Activated CD8-positive, alpha-beta memory T cell treated with anti-CD3 and anti-CD28 coated beads, Interleukin-2, amount 50 U/mL, for 24 hours (primary cell): ENCODE measurements around the gene NDUFV3.
A peak's percentile ranks its signal among the peaks of the same experiment; 100 is the strongest.
"Not testable (repeated sequence)": the region's sequence is repeated elsewhere in the genome, so short reads cannot be mapped to it uniquely, and the experiment has no call there.

Source experiments
- DNase-seq: peaks from one replicate; pipeline ENCODE4 v3.0.0-alpha.2; 2020; ENCODE audit errors: extremely low read depth

NDUFV3 gene

GRCh38 chr21:42892582-42892930 lies 553 bp upstream of the NDUFV3 start:
- no peak for DNase-seq

- no peak for DNase-seq
Measured at GRCh38 chr21:42900446-42900845, 7.3 kb downstream of the NDUFV3 start.

GRCh38 chr21:42903817-42904216 lies 10.7 kb downstream of the NDUFV3 start:
- no peak for DNase-seq

- no peak for DNase-seq
Measured at GRCh38 chr21:42905195-42905594, 12.1 kb downstream of the NDUFV3 start.

- no peak for DNase-seq
Measured at GRCh38 chr21:42906233-42906632, 13.1 kb downstream of the NDUFV3 start.

GRCh38 chr21:42908484-42908883 lies 15.4 kb downstream of the NDUFV3 start:
- DNase-seq: not testable (repeated sequence)

- DNase-seq: not testable (repeated sequence)
Measured at GRCh38 chr21:42911920-42912319, 18.8 kb downstream of the NDUFV3 start.

- DNase-seq: no peak
Measured at GRCh38 chr21:42913476-42913875, 20.4 kb downstream of the NDUFV3 start.

- no peak for DNase-seq
Measured at GRCh38 chr21:42918291-42918690, 25.2 kb downstream of the NDUFV3 start.

- no peak for DNase-seq
Measured at GRCh38 chr21:42921927-42922326, 28.8 kb downstream of the NDUFV3 start.

- DNase-seq: no peak
Measured at GRCh38 chr21:42922918-42923317, 29.8 kb downstream of the NDUFV3 start.

- DNase-seq: peak; percentile 38
Measured at GRCh38 chr21:42923553-42924432, 30.7 kb downstream of the NDUFV3 start.

- no peak for DNase-seq
Measured at GRCh38 chr21:42924433-42924751, 31.3 kb downstream of the NDUFV3 start.

- DNase-seq: no peak
Measured at GRCh38 chr21:42925114-42925926, 32.2 kb downstream of the NDUFV3 start, which contains the start of gene ERVH48-1. ERVH48-1 (minus strand) TSS chr21:42925630; CDS start chr21:42919006, 6,624 bp downstream.

GRCh38 chr21:42927474-42928200 lies 34.5 kb downstream of the NDUFV3 start:
- DNase-seq: not testable (repeated sequence)

- no peak for DNase-seq
Measured at GRCh38 chr21:42929969-42930368, 36.9 kb downstream of the NDUFV3 start.

- no peak for DNase-seq
Measured at GRCh38 chr21:42931560-42932235, 38.6 kb downstream of the NDUFV3 start.

- not testable (repeated sequence) for DNase-seq
Measured at GRCh38 chr21:42932378-42933136, 39.4 kb downstream of the NDUFV3 start.

- DNase-seq: not testable (repeated sequence)
Measured at GRCh38 chr21:42933137-42933970, 40.2 kb downstream of the NDUFV3 start.

GRCh38 chr21:42933973-42934372 lies 40.9 kb downstream of the NDUFV3 start:
- DNase-seq: not testable (repeated sequence)
